GM19452 (cell line): ENCODE measurements around the gene CALCOCO1.

Experiments
- ATAC-seq: cut with Tn5 transposase; IDR thresholded peaks from one replicate; pipeline ENCODE4 v1.9.1; 2021; ENCODE audit not compliant: unreplicated experiment

Gene CALCOCO1

DNA sequence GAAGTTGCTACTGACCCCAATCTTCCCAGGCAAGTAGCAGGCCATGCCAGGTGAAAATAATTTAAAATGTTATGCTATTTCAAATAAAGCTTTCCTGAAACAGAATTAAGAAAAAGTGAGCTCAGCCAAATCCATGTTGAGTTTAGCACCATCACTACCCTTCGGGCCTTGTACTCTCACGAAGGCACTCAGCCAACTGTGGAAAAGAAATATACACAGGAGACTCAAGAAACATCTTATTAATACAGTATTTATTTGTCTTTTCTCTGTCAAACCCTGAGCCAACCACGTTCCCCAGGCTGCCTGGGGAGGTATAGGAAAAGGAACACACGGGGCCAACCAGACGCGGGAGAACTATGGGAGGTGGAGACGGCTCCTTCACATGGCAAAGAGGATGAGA is 62.3 kb downstream of the CALCOCO1 start:
- ATAC-seq, result no peak

DNA sequence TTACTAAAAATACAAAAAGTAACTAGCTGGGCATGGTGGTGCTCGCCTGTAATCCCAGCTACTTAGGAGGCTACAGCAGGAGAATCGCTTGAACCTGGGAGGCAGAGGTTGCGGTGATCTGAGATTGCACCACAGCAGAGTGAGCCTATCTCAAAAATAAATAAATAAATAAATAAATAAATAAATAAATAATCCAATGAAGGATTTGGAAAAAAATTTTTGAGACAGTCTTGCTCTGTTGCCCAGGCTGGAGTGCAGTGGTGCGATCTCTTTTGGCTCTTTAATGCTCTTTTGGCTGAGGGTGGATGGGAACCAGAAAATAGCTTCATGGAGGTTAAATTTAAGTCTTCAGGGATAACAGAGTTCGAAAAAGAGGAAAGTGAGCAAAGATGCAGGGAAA is 63.1 kb downstream of the CALCOCO1 start:
- no peak for ATAC-seq

GRCh38 chr12:53660041-53660440 is 67.2 kb downstream of the CALCOCO1 start:
- ATAC-seq, result no peak

DNA sequence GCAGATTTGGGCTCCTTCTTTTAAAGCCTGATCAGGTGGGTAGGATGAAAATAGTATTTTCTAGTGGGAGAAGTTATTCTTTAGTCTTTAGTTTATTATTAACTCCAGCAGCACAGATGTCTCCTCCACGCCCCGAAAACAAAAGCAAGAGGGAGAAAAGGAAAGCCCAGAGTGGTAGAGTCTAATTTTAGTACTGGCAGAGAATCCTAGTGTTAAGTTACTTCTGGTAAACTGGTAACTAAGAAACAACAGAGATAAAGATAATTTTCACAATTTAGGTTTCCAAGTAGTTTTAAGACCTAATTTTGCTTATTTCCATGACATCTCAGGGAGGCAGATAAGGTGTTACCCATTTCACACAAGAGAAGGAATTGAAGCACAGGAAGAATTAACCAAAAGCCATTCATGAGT is 67.7 kb downstream of the CALCOCO1 start:
- ATAC-seq, result no peak

DNA sequence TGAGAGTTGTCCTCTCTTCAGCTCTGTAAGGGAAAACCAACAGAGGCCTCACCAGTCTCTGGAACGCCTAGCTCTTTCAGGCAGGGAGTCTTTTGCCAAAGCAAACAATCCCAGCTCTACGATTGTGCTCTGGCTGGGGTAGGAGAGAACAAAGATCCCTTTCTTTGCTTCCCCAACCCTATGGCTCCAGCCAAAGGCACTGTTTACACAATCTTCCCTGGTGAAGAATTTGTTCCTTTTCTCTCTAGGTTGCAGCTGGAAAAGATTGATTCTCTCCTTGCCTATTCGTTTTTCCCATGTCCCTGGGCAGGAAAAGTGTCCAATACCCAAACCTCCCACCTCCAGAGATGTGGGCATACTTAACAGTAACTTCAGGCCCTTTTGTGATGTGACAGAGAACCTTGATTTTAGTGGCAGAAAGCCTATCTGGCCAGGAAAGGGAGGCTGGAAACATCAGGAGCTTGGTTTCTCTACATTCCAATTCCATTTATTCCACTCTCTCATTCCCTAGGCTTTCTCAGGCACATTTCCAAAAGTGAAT is 68.2 kb downstream of the CALCOCO1 start:
- no peak for ATAC-seq
